Endothelial cell of umbilical vein (primary cell): ENCODE data around the gene MB21D2. TPM values are rescaled to one million over a fixed set of nuclear protein-coding genes. Genes with fewer than 3 reads are reported as not detected.

ENCODE experiments used
- BruUV-seq: library from RNA; stranded (reverse); fragments of 400-500 nt; replicated peaks from 2 replicates; lab custom pipeline; 2021; lab: Mats Ljungman, UMichigan
- CTCF ChIA-PET: fragments of 300-600, 350-600 bp; sonication (Branson Sonifier 250); formaldehyde crosslinking; loops from one replicate; lab custom pipeline; 2021; ENCODE audit warnings: antibody characterized with exemption, inconsistent platforms; lab: Charles Lee
- POLR2A ChIA-PET: fragments of 300-600, 350-600 bp; sonication (Branson Sonifier 250); formaldehyde crosslinking; loops from one replicate; lab custom pipeline; 2021; ENCODE audit warnings: antibody characterized with exemption, inconsistent platforms; lab: Charles Lee
- DNase-seq: peaks from one replicate; pipeline ENCODE4 v3.0.0-alpha.2; 2011; ENCODE audit warnings: low read depth, low spot score
- FAIRE-seq: peaks from 2 replicates; lab custom pipeline; 2011; peaks lifted over from hg19 to GRCh38; lab: Jason Lieb, UNC
- H2AFZ ChIP-seq: 2 replicates; pipeline ENCODE4 v1.6.0; 2012; ENCODE audit warnings: low read depth, low read length, control low read depth, inconsistent platforms
- H3K27ac ChIP-seq: 2 replicates; pipeline ENCODE4 v1.5.1; 2011; ENCODE audit warnings: low read depth, mild to moderate bottlenecking, control low read depth, low read length, moderate library complexity; ENCODE audit not compliant: insufficient read depth
- H3K27me3 ChIP-seq, 2 experiments: 2 replicates each; pipeline versions ENCODE4 v1.6.0 to v1.6.1; 2011; ENCODE audit warnings: low read length in 2 of 2, mixed read lengths in 1 of 2; ENCODE audit not compliant: control insufficient read depth in 2 of 2, insufficient read depth in 2 of 2
- H3K36me3 ChIP-seq, 2 experiments: 2 replicates in 1 of 2; 3 replicates in 1 of 2; pipeline ENCODE4 v1.5.1; 2011; ENCODE audit warnings: low read length in 2 of 2, mild to moderate bottlenecking in 1 of 2, moderate library complexity in 1 of 2; ENCODE audit not compliant: control insufficient read depth in 2 of 2, insufficient read depth in 2 of 2; ENCODE audit errors: extremely low read depth in 1 of 2
- H3K4me1 ChIP-seq: 3 replicates; pipeline ENCODE4 v1.5.1; 2011; ENCODE audit warnings: mild to moderate bottlenecking, low read length; ENCODE audit not compliant: control insufficient read depth, insufficient read depth; ENCODE audit errors: extremely low read depth
- H3K4me2 ChIP-seq: 2 replicates; pipeline ENCODE4 v1.6.1; 2011; ENCODE audit warnings: low read length, control low read depth, mixed read lengths; ENCODE audit not compliant: insufficient read depth
- H3K4me3 ChIP-seq, 3 experiments: fragments of 200-600 bp in 1 of 3; sonication (generic), shearing (Covaris generic) in 1 of 3; replicated peaks in 1 of 3; 2 replicates each; pipeline ENCODE4 v1.5.1; 2011 to 2016; ENCODE audit warnings: control low read depth in 3 of 3, low read length in 3 of 3, mild to moderate bottlenecking in 2 of 3, inconsistent platforms in 1 of 3, low read depth in 1 of 3, moderate library complexity in 1 of 3; ENCODE audit not compliant: insufficient read depth in 1 of 3
- H3K79me2 ChIP-seq: 2 replicates; pipeline ENCODE4 v1.6.0; 2012; ENCODE audit warnings: low read length, inconsistent platforms; ENCODE audit not compliant: control insufficient read depth, insufficient read depth
- H3K9ac ChIP-seq: replicated peaks from 2 replicates; pipeline ENCODE3; 2011; ENCODE audit warnings: low read length, control low read depth; ENCODE audit not compliant: insufficient read depth; ENCODE audit errors: extremely low read depth
- H3K9me1 ChIP-seq: replicated peaks from 3 replicates; pipeline ENCODE4 v1.6.0; 2011; ENCODE audit warnings: mild to moderate bottlenecking, low read length; ENCODE audit not compliant: control insufficient read depth, insufficient read depth; ENCODE audit errors: extremely low read depth
- H3K9me3 ChIP-seq: replicated peaks from 2 replicates; pipeline ENCODE4 v1.5.1; 2012; ENCODE audit warnings: low read length, inconsistent platforms; ENCODE audit not compliant: control insufficient read depth, insufficient read depth
- H4K20me1 ChIP-seq: replicated peaks from 2 replicates; pipeline ENCODE3; 2011; ENCODE audit warnings: mild to moderate bottlenecking, low read length; ENCODE audit not compliant: control insufficient read depth, insufficient read depth; ENCODE audit errors: extremely low read depth
- EZH2 ChIP-seq: IDR thresholded peaks from 2 replicates; pipeline ENCODE4 v1.6.1; 2012; ENCODE audit warnings: borderline replicate concordance, low read depth, mild to moderate bottlenecking, moderate library complexity, low read length, inconsistent platforms; ENCODE audit not compliant: severe bottlenecking
- FOS ChIP-seq: IDR thresholded peaks from 2 replicates; pipeline ENCODE4 v1.6.1; 2011; ENCODE audit warnings: mild to moderate bottlenecking, low read length, moderate library complexity, borderline replicate concordance; ENCODE audit not compliant: insufficient read depth
- GATA2 ChIP-seq: IDR thresholded peaks from 2 replicates; pipeline ENCODE4 v1.7.0; 2011; ENCODE audit warnings: low read depth, mild to moderate bottlenecking, moderate library complexity, mixed read lengths, low read length; ENCODE audit not compliant: insufficient read length, insufficient read depth
- JUN ChIP-seq: IDR thresholded peaks from 2 replicates; pipeline ENCODE4 v1.6.1; 2011; ENCODE audit warnings: borderline replicate concordance, low read depth; ENCODE audit not compliant: insufficient read length, insufficient read depth
- MYC ChIP-seq: IDR thresholded peaks from one replicate; pipeline ENCODE4 v1.6.1; 2011; ENCODE audit warnings: mild to moderate bottlenecking, low read depth, low read length
- POLR2A ChIP-seq: IDR thresholded peaks from 2 replicates; pipeline ENCODE4 v1.6.1; 2012; ENCODE audit warnings: low read depth, mild to moderate bottlenecking, control low read depth, low read length
- POLR2AphosphoS5 ChIP-seq: IDR thresholded peaks from 2 replicates; pipeline ENCODE4 v1.6.1; 2012; ENCODE audit warnings: low read depth, mild to moderate bottlenecking, control low read depth, low read length, moderate library complexity; ENCODE audit not compliant: insufficient read depth
- dilution Hi-C: fragments of 300-500 bp; cut with MboI; formaldehyde crosslinking; loops from one replicate; pipeline ENCODE4 v1.15.0; 2019; ENCODE audit warnings: low sequenced_read_pairs; ENCODE audit not compliant: extremely low pct_ligation_motif_present
- intact Hi-C: fragments of 100-400 bp; cut with micrococcal nuclease; formaldehyde crosslinking; loops from one replicate; pipeline ENCODE4 v1.10.0; 2022
- polyA plus RNA-seq, 4 experiments: library from polyadenylated mRNA; depleted of rRNA in 3 of 4; stranded (reverse) in 3 of 4; unstranded in 1 of 4; fragments of >200 nt; gene quantifications; 2 replicates each; pipeline versions ENCODE4 v1.2.1 to v1.2.3, GENCODE V29; 2011 to 2012; ENCODE audit warnings: missing spikeins in 1 of 4
- total RNA-seq: library from RNA; stranded (reverse); gene quantifications from 2 replicates; pipeline ENCODE4 v1.2.3, GENCODE V29; 2021
- TF ChIP-seq, protein P1 (sequence below), 2 donors: IDR thresholded peaks; 1 replicate in 1 of 2; 2 replicates in 1 of 2; pipeline ENCODE4 v1.5.1; 2011; ENCODE audit warnings: low read length in 2 of 2, mild to moderate bottlenecking in 2 of 2, moderate library complexity in 2 of 2, control low read depth in 1 of 2, inconsistent platforms in 1 of 2, low read depth in 1 of 2; ENCODE audit not compliant: insufficient read depth in 1 of 2; ENCODE audit errors: extremely low read depth in 1 of 2
- TF ChIP-seq, protein P2 (sequence below): IDR thresholded peaks from 2 replicates; pipeline ENCODE4 v1.6.1; 2011; ENCODE audit not compliant: insufficient read depth, insufficient read length

The MB21D2 gene
- total and polyA plus RNA-seq, 2 donors (not counting 3 experiments of a cell fraction or from before 2014, with no cell fraction given): 6.7 to 7.4 TPM

DNA sequence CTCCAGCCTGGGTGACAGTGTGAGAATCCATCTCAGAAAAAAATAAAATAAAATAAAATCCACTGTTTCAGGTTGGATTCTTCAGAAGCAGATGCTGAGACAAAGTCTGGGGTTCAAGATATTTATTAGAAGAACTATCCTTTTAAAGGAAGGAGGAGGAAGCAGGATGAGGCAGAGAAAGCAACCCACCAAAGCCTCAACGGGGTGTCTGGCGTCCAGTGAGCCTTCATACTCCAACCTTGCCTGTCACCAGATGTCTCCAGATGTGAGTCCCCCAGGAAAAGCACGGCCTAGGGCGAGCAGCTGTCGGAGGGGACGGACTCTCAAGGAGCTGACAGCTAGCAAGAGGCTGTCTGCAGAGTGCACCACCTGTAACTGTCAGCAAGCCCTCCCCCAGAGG is 37.3 kb downstream of the MB21D2 start:
- no peak overlapping the region for H3K4me2 ChIP-seq
- TF ChIP-seq GATA2 (no peak), EZH2 (no peak), MYC (no peak), POLR2A (no peak), POLR2AphosphoS5 (no peak), FOS (no peak), JUN (no peak)
- no TSS peak for BruUV-seq
- DNase-seq: no peak
- H3K9me3 ChIP-seq: no peaks in the 10 kb centered on the region
- H3K79me2 ChIP-seq: no peaks in the 10 kb centered on the region
- no peaks in the 10 kb centered on the region for H3K36me3 ChIP-seq
- H3K4me3 ChIP-seq: no peak overlapping the region
- H2AFZ ChIP-seq: no peak overlapping the region
- H3K9ac ChIP-seq: no peak overlapping the region
- no peaks in the 10 kb centered on the region for H3K27me3 ChIP-seq
- no peaks in the 10 kb centered on the region for H3K9me1 ChIP-seq
- H4K20me1 ChIP-seq: no peaks in the 10 kb centered on the region
- FAIRE-seq: no peak
- H3K27ac ChIP-seq: no peak overlapping the region
- intact Hi-C loops (no loop called here), dilution Hi-C loops (no loop called here)
- CTCF ChIA-PET: interaction anchor here (0.8 to 4.0 kb wide), 10 partner anchors 9 to 67 kb away, joined by 3 to 24 read pairs (median 4); no protein-coding TSS in a partner anchor
- H3K4me1 ChIP-seq: peaks cover 46% of the 10 kb centered on the region
- POLR2A ChIA-PET: interaction anchor here (1.0 to 2.2 kb wide), 2 partner anchors 9 to 29 kb away, joined by 3 to 13 read pairs; no protein-coding TSS in a partner anchor

DNA sequence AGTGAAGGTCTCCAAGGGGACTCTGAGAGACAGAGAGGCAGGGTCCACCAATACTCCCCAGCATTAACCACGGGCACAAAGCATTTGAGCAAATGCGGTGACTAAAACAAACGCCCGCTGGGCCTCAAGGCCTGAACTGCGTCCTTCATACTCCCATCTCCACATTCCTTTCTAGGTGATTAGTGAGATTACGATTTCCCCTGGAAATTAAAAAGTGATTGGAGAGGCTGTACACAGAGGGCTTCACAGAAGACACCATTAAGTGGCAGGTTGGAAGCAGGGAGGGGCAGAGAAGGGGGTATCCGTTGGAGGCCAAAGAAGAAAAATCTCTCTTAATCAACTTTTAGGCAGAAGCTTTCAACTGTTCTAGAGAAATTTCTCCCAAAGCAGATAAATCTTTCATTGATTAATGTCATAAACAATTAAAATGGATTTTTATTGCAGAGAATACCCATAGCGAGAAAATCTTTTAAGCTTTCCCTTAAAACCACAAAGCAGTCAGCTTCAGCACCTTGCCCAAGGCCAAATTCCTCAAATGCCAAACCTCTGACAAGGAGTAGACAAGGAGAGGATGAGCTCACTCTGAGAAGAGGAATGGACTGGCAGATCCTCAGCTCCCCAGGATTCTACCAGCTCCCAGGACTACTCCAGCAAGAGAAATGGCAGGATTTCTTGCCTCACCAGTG is 38.2 kb downstream of the MB21D2 start:
- no peaks in the 10 kb centered on the region for H3K79me2 ChIP-seq
- H2AFZ ChIP-seq: no peak overlapping the region
- H3K4me3 ChIP-seq: no peak overlapping the region
- FAIRE-seq (peak; percentile 69), DNase-seq (peak; percentile 63)
- POLR2A ChIA-PET: interaction anchor here (0.8 to 2.2 kb wide), 3 partner anchors 10 to 38 kb away, joined by 3 to 13 read pairs (median 3); partner anchors contain the start of gene MB21D2
- no peaks in the 10 kb centered on the region for H3K9me1 ChIP-seq
- no peak overlapping the region for H3K27ac ChIP-seq
- CTCF ChIA-PET: interaction anchor here (0.8 to 4.0 kb wide), 10 partner anchors 10 to 67 kb away, joined by 3 to 24 read pairs (median 4); no protein-coding TSS in a partner anchor
- peak overlapping the region; percentile 45 for H3K9ac ChIP-seq
- TSS peak; percentile 22 for BruUV-seq
- H3K27me3 ChIP-seq: no peaks in the 10 kb centered on the region
- no peaks in the 10 kb centered on the region for H4K20me1 ChIP-seq
- dilution Hi-C loops (no loop called here), intact Hi-C loops (loop anchor here (1.0 to 5.0 kb wide), 3 partner anchors 10 to 38 kb away; partner anchors contain the start of gene MB21D2)
- peak overlapping the region; percentile 35 for H3K4me2 ChIP-seq
- H3K9me3 ChIP-seq: no peaks in the 10 kb centered on the region
- peaks cover 43% of the 10 kb centered on the region for H3K4me1 ChIP-seq
- TF ChIP-seq GATA2 (no peak), EZH2 (no peak), MYC (no peak), FOS (peak; percentile 53), POLR2AphosphoS5 (no peak), JUN (peak; percentile 78), POLR2A (no peak)
- TF ChIP-seq, protein P1, sequence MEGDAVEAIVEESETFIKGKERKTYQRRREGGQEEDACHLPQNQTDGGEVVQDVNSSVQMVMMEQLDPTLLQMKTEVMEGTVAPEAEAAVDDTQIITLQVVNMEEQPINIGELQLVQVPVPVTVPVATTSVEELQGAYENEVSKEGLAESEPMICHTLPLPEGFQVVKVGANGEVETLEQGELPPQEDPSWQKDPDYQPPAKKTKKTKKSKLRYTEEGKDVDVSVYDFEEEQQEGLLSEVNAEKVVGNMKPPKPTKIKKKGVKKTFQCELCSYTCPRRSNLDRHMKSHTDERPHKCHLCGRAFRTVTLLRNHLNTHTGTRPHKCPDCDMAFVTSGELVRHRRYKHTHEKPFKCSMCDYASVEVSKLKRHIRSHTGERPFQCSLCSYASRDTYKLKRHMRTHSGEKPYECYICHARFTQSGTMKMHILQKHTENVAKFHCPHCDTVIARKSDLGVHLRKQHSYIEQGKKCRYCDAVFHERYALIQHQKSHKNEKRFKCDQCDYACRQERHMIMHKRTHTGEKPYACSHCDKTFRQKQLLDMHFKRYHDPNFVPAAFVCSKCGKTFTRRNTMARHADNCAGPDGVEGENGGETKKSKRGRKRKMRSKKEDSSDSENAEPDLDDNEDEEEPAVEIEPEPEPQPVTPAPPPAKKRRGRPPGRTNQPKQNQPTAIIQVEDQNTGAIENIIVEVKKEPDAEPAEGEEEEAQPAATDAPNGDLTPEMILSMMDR (IDR thresholded peaks at IDR 0.05; ENCODE audit: extremely low read depth in 1 of 2, insufficient read depth in 1 of 2, low read depth in 1 of 2, low read length in 2 of 2): no peak
- TF ChIP-seq, protein P2, sequence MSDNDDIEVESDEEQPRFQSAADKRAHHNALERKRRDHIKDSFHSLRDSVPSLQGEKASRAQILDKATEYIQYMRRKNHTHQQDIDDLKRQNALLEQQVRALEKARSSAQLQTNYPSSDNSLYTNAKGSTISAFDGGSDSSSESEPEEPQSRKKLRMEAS: no peak
- no peaks in the 10 kb centered on the region for H3K36me3 ChIP-seq
